Keratinocyte (primary cell): ENCODE data around the gene MORF4L1.

Experiments
- CTCF ChIP-seq, 3 experiments: IDR thresholded peaks in 1 of 3; conservative IDR thresholded peaks in 1 of 3; optimal IDR thresholded peaks in 1 of 3; 2 replicates in 2 of 3; 3 replicates in 1 of 3; pipeline versions ENCODE3 to v1.5.1; 2011; ENCODE audit warnings: low read length in 3 of 3, mild to moderate bottlenecking in 3 of 3, moderate library complexity in 2 of 3, control low read depth in 1 of 3, inconsistent platforms in 1 of 3; ENCODE audit not compliant: insufficient read depth in 2 of 3; ENCODE audit errors: extremely low read depth in 1 of 3
- EZH2 ChIP-seq: IDR thresholded peaks from one replicate; pipeline ENCODE4 v1.6.1; 2012; ENCODE audit warnings: inconsistent platforms, mild to moderate bottlenecking, low read length, moderate library complexity

GRCh38 chr15:78841891-78842290 is 30.8 kb upstream of the MORF4L1 start:
- no peak for TF ChIP-seq CTCF (optimal IDR thresholded peaks at IDR 0.05 in 1 of 3, IDR thresholded peaks at IDR 0.05 in 1 of 3, conservative IDR thresholded peaks at IDR 0.05 in 1 of 3; ENCODE audit: extremely low read depth in 1 of 3, insufficient read depth in 2 of 3, low read length in 3 of 3)
- TF ChIP-seq EZH2 = no peak
